Spleen (tissue), 11 donors: ENCODE measurements around the gene EMX1. TPM values are rescaled to one million over a fixed set of nuclear protein-coding genes. Genes with fewer than 3 reads are reported as not detected.
"Not testable (repeated sequence)": the region's sequence is repeated elsewhere in the genome, so short reads cannot be mapped to it uniquely, and the experiment has no call there.

ENCODE experiments used
- DNase-seq: peaks from one replicate; pipeline ENCODE4 v3.0.0-alpha.2; 2020
- H3K27ac ChIP-seq, 8 donors: fragments of 200-600 bp; sonication (generic) in 7 of 8; 1 replicate in 4 of 8; 2 replicates in 4 of 8; pipeline versions ENCODE4 v1.5.0 to v1.8.0; 2016 to 2021; ENCODE audit warnings: inconsistent platforms in 4 of 8, mild to moderate bottlenecking in 4 of 8, moderate library complexity in 1 of 8
- H3K27me3 ChIP-seq, 7 donors: fragments of 200-600 bp; sonication (generic) in 6 of 7; replicated peaks in 1 of 7; 1 replicate in 4 of 7; 2 replicates in 3 of 7; pipeline versions ENCODE4 v1.5.0 to v1.8.0; 2016 to 2021; ENCODE audit warnings: inconsistent platforms in 3 of 7, mild to moderate bottlenecking in 1 of 7
- H3K36me3 ChIP-seq, 6 donors: fragments of 200-600 bp; sonication (generic) in 5 of 6; 1 replicate in 4 of 6; 2 replicates in 2 of 6; pipeline versions ENCODE4 v1.5.0 to v1.8.0; 2016 to 2021; ENCODE audit warnings: inconsistent platforms in 2 of 6
- H3K4me1 ChIP-seq, 6 donors: fragments of 200-600 bp; sonication (generic) in 5 of 6; 1 replicate in 3 of 6; 2 replicates in 3 of 6; pipeline versions ENCODE4 v1.5.0 to v1.8.0; 2016 to 2021; ENCODE audit warnings: inconsistent platforms in 3 of 6
- H3K4me3 ChIP-seq, 8 donors: fragments of 200-600 bp; sonication (generic) in 7 of 8; 1 replicate in 4 of 8; 2 replicates in 4 of 8; pipeline versions ENCODE4 v1.5.0 to v1.8.0; 2016 to 2021; ENCODE audit warnings: inconsistent platforms in 4 of 8, mild to moderate bottlenecking in 4 of 8, moderate library complexity in 2 of 8
- H3K9me3 ChIP-seq, 8 donors: fragments of 200-600 bp; sonication (generic) in 7 of 8; 1 replicate in 4 of 8; 2 replicates in 4 of 8; pipeline versions ENCODE4 v1.5.0 to v1.8.0; 2016 to 2021; ENCODE audit warnings: inconsistent platforms in 4 of 8
- POLR2A ChIP-seq, 3 donors: fragments of 450-650 bp; IDR thresholded peaks; one replicate each; pipeline ENCODE4 v1.5.1; 2017; ENCODE audit warnings: antibody characterized with exemption in 3 of 3, mild to moderate bottlenecking in 1 of 3
- POLR2AphosphoS5 ChIP-seq, 3 donors: sonication (generic); formaldehyde crosslinking; IDR thresholded peaks; one replicate each; pipeline ENCODE4 v1.5.1; 2017; ENCODE audit warnings: antibody characterized with exemption in 3 of 3
- WGBS, 5 donors: extraction: QIAGEN DNeasy Blood & Tissue Kit in 3 of 5; methylation state at CpG; one replicate each; pipeline versions ENCODE4 v1.1.5 to v1.1.7; 2013 to 2018; 5-methylcytosine and 5-hydroxymethylcytosine counted together
- intact Hi-C: fragments of 100-400 bp; cut with DNase I; formaldehyde crosslinking; loops from one replicate; pipeline ENCODE4 v1.15.0; 2023; ENCODE audit warnings: low total_unique reads
- polyA plus RNA-seq, 3 donors: library from polyadenylated mRNA; stranded (reverse); fragments of 200-250 nt; gene quantifications; one replicate each; pipeline ENCODE4 v1.2.1, GENCODE V29; 2013
- total RNA-seq, 7 donors: library from RNA; depleted of rRNA in 3 of 7; stranded (reverse); fragments of >200 nt in 3 of 7; fragmentation: NEBNext Ultra II Directional in 4 of 7; extraction: Animal tissue kit (Norgen Biotek cat#: 25700) in 4 of 7; gene quantifications; one replicate each; pipeline versions ENCODE4 v1.1.0 to v1.2.1, GENCODE V29; 2016 to 2021
- TF ChIP-seq, protein P1 (sequence below), 11 experiments: fragments of 200-600 bp in 7 of 11; fragments of 450-650 bp in 4 of 11; sonication (generic) in 4 of 11; IDR thresholded peaks in 8 of 11; conservative IDR thresholded peaks in 3 of 11; 1 replicate in 7 of 11; 2 replicates in 4 of 11; pipeline versions ENCODE4 v1.4.0 to v1.8.0; 2016 to 2021; ENCODE audit warnings: antibody characterized with exemption in 11 of 11, inconsistent platforms in 4 of 11, mild to moderate bottlenecking in 1 of 11
- donor health status: healthy with polysubstance abuse.
- donor health status: DM: no; HTN: no; CAD: no; lungs with moderate emphysema.
- donor health status: DM: no; HTN: no; CAD: no.
- donor health status: Bipolar disorder and iron deficiency.
- donor health status: healthy.
- donor health status: DM: no; HTN: no; CAD: no.
- donor health status: DM: yes; HTN: yes; CAD: no.

The EMX1 gene
- total and polyA plus RNA-seq, 10 donors: not detected

DNA sequence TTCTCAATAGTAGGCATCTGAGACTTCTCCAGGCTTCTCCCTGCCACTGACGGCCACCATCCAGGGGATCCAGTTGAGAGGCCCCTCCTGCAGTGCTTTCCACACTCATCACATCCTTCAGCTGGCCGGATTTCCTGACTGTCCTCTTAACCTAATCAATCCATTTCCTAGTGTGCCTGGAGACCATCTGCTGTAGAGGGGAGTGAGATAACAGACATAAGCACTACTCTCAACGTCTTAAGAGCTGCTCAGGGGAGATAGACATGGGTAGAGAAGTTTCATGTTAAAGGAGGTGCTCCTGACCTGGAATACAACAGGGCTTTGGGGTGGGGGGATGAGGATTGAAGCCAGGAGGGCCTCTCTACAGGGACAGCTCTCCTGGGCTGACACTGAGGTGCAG lies 15.9 kb upstream of the EMX1 start:
- Histone ChIP-seq H3K36me3 (no peaks in the 10 kb centered on the region), H3K27ac (no peak overlapping the region), H3K27me3 (peaks cover 0 to 68% (median 8%) of the 10 kb centered on the region in 7 donors), H3K9me3 (no peaks in the 10 kb centered on the region), H3K4me1 (no peaks in the 10 kb centered on the region), H3K4me3 (no peak overlapping the region)
- intact Hi-C loops: no loop called here
- TF ChIP-seq POLR2A (IDR thresholded peaks at IDR 0.05): no peak
- TF ChIP-seq, protein P1, sequence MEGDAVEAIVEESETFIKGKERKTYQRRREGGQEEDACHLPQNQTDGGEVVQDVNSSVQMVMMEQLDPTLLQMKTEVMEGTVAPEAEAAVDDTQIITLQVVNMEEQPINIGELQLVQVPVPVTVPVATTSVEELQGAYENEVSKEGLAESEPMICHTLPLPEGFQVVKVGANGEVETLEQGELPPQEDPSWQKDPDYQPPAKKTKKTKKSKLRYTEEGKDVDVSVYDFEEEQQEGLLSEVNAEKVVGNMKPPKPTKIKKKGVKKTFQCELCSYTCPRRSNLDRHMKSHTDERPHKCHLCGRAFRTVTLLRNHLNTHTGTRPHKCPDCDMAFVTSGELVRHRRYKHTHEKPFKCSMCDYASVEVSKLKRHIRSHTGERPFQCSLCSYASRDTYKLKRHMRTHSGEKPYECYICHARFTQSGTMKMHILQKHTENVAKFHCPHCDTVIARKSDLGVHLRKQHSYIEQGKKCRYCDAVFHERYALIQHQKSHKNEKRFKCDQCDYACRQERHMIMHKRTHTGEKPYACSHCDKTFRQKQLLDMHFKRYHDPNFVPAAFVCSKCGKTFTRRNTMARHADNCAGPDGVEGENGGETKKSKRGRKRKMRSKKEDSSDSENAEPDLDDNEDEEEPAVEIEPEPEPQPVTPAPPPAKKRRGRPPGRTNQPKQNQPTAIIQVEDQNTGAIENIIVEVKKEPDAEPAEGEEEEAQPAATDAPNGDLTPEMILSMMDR (IDR thresholded peaks at IDR 0.05 in 8 of 11, conservative IDR thresholded peaks at IDR 0.05 in 3 of 11): no peak
- TF ChIP-seq POLR2AphosphoS5 (IDR thresholded peaks at IDR 0.05): no peak
- 31 to 60% (median 53%) methylated on average over 3 of the region's 3 CpGs for WGBS, 5 donors
- DNase-seq: no peak

DNA sequence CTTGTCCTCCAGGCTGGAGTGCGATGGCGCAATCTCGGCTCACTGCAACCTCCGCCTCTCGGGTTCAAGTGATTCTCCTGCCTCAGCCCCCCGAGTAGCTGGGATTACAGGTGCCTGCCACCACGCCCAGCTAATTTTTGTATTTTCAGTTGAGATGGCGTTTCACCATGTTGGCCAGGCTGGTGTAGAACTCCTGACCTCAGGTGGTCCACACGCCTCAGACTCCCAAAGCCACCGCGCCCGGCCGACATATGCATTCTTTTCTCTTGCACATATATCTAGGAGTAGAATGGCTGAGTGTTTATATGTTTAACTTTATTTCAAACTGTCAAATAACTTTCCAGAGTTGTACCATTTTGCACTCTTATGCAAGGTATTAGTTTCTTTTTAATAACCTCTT lies 9.9 kb upstream of the EMX1 start:
- intact Hi-C loops, DNase-seq, H3K36me3 ChIP-seq, H3K9me3 ChIP-seq, H3K4me1 ChIP-seq, H3K27ac ChIP-seq, H3K4me3 ChIP-seq: not testable (repeated sequence)
- peaks cover 0 to 84% (median 55%) of the 10 kb centered on the region in 7 donors for H3K27me3 ChIP-seq
- 90 to 94% (median 91%) methylated on average over 13 of the region's 13 CpGs for WGBS, 5 donors

DNA sequence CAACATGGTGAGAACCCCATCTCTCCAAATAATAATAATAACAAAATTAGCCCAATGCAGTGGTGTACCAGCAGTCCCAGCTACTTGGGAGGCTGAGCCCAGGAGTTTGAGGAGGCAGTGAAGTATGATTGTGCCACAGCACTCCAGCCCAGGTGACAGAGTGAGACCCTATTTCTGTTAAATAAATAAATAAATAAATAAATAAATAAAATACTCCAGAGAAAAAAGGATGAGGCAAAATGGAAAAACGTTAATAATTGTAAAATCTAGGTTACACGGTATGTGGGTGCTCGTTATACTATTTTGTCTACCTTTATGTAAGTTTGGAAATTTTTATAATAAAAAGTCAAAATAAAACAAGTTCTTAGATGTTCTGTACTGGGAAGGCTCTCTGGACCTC lies 8.6 kb upstream of the EMX1 start:
- Histone ChIP-seq H3K4me3 (no peak overlapping the region), H3K9me3 (no peaks in the 10 kb centered on the region), H3K36me3 (no peaks in the 10 kb centered on the region), H3K27me3 (peaks cover 0 to 88% (median 69%) of the 10 kb centered on the region in 7 donors), H3K27ac (no peak overlapping the region), H3K4me1 (no peaks in the 10 kb centered on the region)
- intact Hi-C loops: no loop called here
- no peak for DNase-seq
- TF ChIP-seq POLR2AphosphoS5 (IDR thresholded peaks at IDR 0.05) (no peak), POLR2A (IDR thresholded peaks at IDR 0.05) (no peak)
- TF ChIP-seq, protein P1 (IDR thresholded peaks at IDR 0.05 in 8 of 11, conservative IDR thresholded peaks at IDR 0.05 in 3 of 11): no peak
- WGBS, 5 donors: 77 to 87% (median 85%) methylated on average over 3 of the region's 3 CpGs

DNA sequence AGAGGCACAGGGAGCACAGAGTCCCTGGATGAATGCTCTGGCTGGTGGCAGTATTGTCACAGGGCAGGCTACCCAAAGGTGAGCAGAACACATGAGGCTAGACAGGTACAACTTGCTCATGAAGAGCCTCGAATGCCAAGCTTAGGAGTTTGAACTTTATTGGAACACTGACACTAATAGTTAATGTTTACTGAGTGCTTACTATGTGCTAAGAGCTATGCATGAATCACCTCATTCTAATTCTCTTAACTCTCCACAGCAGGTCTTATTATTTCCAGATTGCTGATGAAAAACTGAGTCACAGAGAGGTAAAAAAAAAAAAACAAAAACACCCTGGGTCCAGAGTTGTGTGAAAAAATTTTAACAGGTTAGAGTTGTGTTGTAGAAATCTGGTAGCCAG lies 6.1 kb upstream of the EMX1 start:
- no peaks in the 10 kb centered on the region for H3K36me3 ChIP-seq
- DNase-seq: no peak
- no peaks in the 10 kb centered on the region for H3K9me3 ChIP-seq
- H3K27me3 ChIP-seq: peaks cover 12 to 100% (median 87%) of the 10 kb centered on the region in 7 donors
- no peak overlapping the region for H3K27ac ChIP-seq
- TF ChIP-seq, protein P1 (IDR thresholded peaks at IDR 0.05 in 8 of 11, conservative IDR thresholded peaks at IDR 0.05 in 3 of 11): no peak
- TF ChIP-seq POLR2A (IDR thresholded peaks at IDR 0.05) (no peak), POLR2AphosphoS5 (IDR thresholded peaks at IDR 0.05) (no peak)
- 40 to 60% (median 48%) methylated on average over 1 of the region's 1 CpG for WGBS, 5 donors
- H3K4me1 ChIP-seq: peaks cover 11 to 19% (median 17%) of the 10 kb centered on the region in 6 donors
- H3K4me3 ChIP-seq: no peak overlapping the region
- intact Hi-C loops: no loop called here
